Ovary (tissue), 3 donors: Measurements from ENCODE around the gene FBN1.

Experiments used
- CTCF ChIP-seq, 3 donors: fragments of 450-650 bp in 2 of 3; fragments of 200-600 bp in 1 of 3; IDR thresholded peaks; one replicate each; pipeline versions ENCODE4 v1.5.1 to v1.8.0; 2016 to 2022; ENCODE audit warnings: antibody characterized with exemption in 3 of 3, mild to moderate bottlenecking in 1 of 3
- EP300 ChIP-seq: sonication (generic); formaldehyde crosslinking; IDR thresholded peaks from one replicate; pipeline ENCODE4 v1.6.1; 2017; ENCODE audit warnings: antibody characterized with exemption
- POLR2A ChIP-seq: fragments of 450-650 bp; IDR thresholded peaks from one replicate; pipeline ENCODE4 v1.6.1; 2017; ENCODE audit warnings: antibody characterized with exemption, mild to moderate bottlenecking, moderate library complexity
- donor health status: DM: no; HTN: no; CAD: no.

GRCh38 chr15:48677821-48678220 lies 32.3 kb upstream of the FBN1 start:
- no peak for TF ChIP-seq CTCF (IDR thresholded peaks at IDR 0.05)
- TF ChIP-seq POLR2A, result no peak
- TF ChIP-seq EP300, result no peak
